Endothelial cell of umbilical vein (primary cell): ENCODE data around the gene DPPA4. TPM values are rescaled to one million over a fixed set of nuclear protein-coding genes. Genes with fewer than 3 reads are reported as not detected.

Experiments used
- BruUV-seq: library from RNA; stranded (reverse); fragments of 400-500 nt; replicated peaks from 2 replicates; lab custom pipeline; 2021; lab: Mats Ljungman, UMichigan
- CTCF ChIA-PET: fragments of 300-600, 350-600 bp; sonication (Branson Sonifier 250); formaldehyde crosslinking; loops from one replicate; lab custom pipeline; 2021; ENCODE audit warnings: antibody characterized with exemption, inconsistent platforms; lab: Charles Lee
- POLR2A ChIA-PET: fragments of 300-600, 350-600 bp; sonication (Branson Sonifier 250); formaldehyde crosslinking; loops from one replicate; lab custom pipeline; 2021; ENCODE audit warnings: antibody characterized with exemption, inconsistent platforms; lab: Charles Lee
- DNase-seq: peaks from one replicate; pipeline ENCODE4 v3.0.0-alpha.2; 2011; ENCODE audit warnings: low read depth, low spot score
- FAIRE-seq: peaks from 2 replicates; lab custom pipeline; 2011; peaks lifted over from hg19 to GRCh38; lab: Jason Lieb, UNC
- H2AFZ ChIP-seq: 2 replicates; pipeline ENCODE4 v1.6.0; 2012; ENCODE audit warnings: low read depth, low read length, control low read depth, inconsistent platforms
- H3K27ac ChIP-seq: 2 replicates; pipeline ENCODE4 v1.5.1; 2011; ENCODE audit warnings: low read depth, mild to moderate bottlenecking, control low read depth, low read length, moderate library complexity; ENCODE audit not compliant: insufficient read depth
- H3K27me3 ChIP-seq, 2 experiments: 2 replicates each; pipeline versions ENCODE4 v1.6.0 to v1.6.1; 2011; ENCODE audit warnings: low read length in 2 of 2, mixed read lengths in 1 of 2; ENCODE audit not compliant: control insufficient read depth in 2 of 2, insufficient read depth in 2 of 2
- H3K36me3 ChIP-seq, 2 experiments: 2 replicates in 1 of 2; 3 replicates in 1 of 2; pipeline ENCODE4 v1.5.1; 2011; ENCODE audit warnings: low read length in 2 of 2, mild to moderate bottlenecking in 1 of 2, moderate library complexity in 1 of 2; ENCODE audit not compliant: control insufficient read depth in 2 of 2, insufficient read depth in 2 of 2; ENCODE audit errors: extremely low read depth in 1 of 2
- H3K4me1 ChIP-seq: 3 replicates; pipeline ENCODE4 v1.5.1; 2011; ENCODE audit warnings: mild to moderate bottlenecking, low read length; ENCODE audit not compliant: control insufficient read depth, insufficient read depth; ENCODE audit errors: extremely low read depth
- H3K4me2 ChIP-seq: 2 replicates; pipeline ENCODE4 v1.6.1; 2011; ENCODE audit warnings: low read length, control low read depth, mixed read lengths; ENCODE audit not compliant: insufficient read depth
- H3K4me3 ChIP-seq, 3 experiments: fragments of 200-600 bp in 1 of 3; sonication (generic), shearing (Covaris generic) in 1 of 3; replicated peaks in 1 of 3; 2 replicates each; pipeline ENCODE4 v1.5.1; 2011 to 2016; ENCODE audit warnings: control low read depth in 3 of 3, low read length in 3 of 3, mild to moderate bottlenecking in 2 of 3, inconsistent platforms in 1 of 3, low read depth in 1 of 3, moderate library complexity in 1 of 3; ENCODE audit not compliant: insufficient read depth in 1 of 3
- H3K79me2 ChIP-seq: 2 replicates; pipeline ENCODE4 v1.6.0; 2012; ENCODE audit warnings: low read length, inconsistent platforms; ENCODE audit not compliant: control insufficient read depth, insufficient read depth
- H3K9ac ChIP-seq: replicated peaks from 2 replicates; pipeline ENCODE3; 2011; ENCODE audit warnings: low read length, control low read depth; ENCODE audit not compliant: insufficient read depth; ENCODE audit errors: extremely low read depth
- H3K9me1 ChIP-seq: replicated peaks from 3 replicates; pipeline ENCODE4 v1.6.0; 2011; ENCODE audit warnings: mild to moderate bottlenecking, low read length; ENCODE audit not compliant: control insufficient read depth, insufficient read depth; ENCODE audit errors: extremely low read depth
- H3K9me3 ChIP-seq: replicated peaks from 2 replicates; pipeline ENCODE4 v1.5.1; 2012; ENCODE audit warnings: low read length, inconsistent platforms; ENCODE audit not compliant: control insufficient read depth, insufficient read depth
- H4K20me1 ChIP-seq: replicated peaks from 2 replicates; pipeline ENCODE3; 2011; ENCODE audit warnings: mild to moderate bottlenecking, low read length; ENCODE audit not compliant: control insufficient read depth, insufficient read depth; ENCODE audit errors: extremely low read depth
- CTCF ChIP-seq, 2 donors: IDR thresholded peaks; 1 replicate in 1 of 2; 2 replicates in 1 of 2; pipeline ENCODE4 v1.5.1; 2011; ENCODE audit warnings: low read length in 2 of 2, mild to moderate bottlenecking in 2 of 2, moderate library complexity in 2 of 2, control low read depth in 1 of 2, inconsistent platforms in 1 of 2, low read depth in 1 of 2; ENCODE audit not compliant: insufficient read depth in 1 of 2; ENCODE audit errors: extremely low read depth in 1 of 2
- EZH2 ChIP-seq: IDR thresholded peaks from 2 replicates; pipeline ENCODE4 v1.6.1; 2012; ENCODE audit warnings: borderline replicate concordance, low read depth, mild to moderate bottlenecking, moderate library complexity, low read length, inconsistent platforms; ENCODE audit not compliant: severe bottlenecking
- FOS ChIP-seq: IDR thresholded peaks from 2 replicates; pipeline ENCODE4 v1.6.1; 2011; ENCODE audit warnings: mild to moderate bottlenecking, low read length, moderate library complexity, borderline replicate concordance; ENCODE audit not compliant: insufficient read depth
- GATA2 ChIP-seq: IDR thresholded peaks from 2 replicates; pipeline ENCODE4 v1.7.0; 2011; ENCODE audit warnings: low read depth, mild to moderate bottlenecking, moderate library complexity, mixed read lengths, low read length; ENCODE audit not compliant: insufficient read length, insufficient read depth
- JUN ChIP-seq: IDR thresholded peaks from 2 replicates; pipeline ENCODE4 v1.6.1; 2011; ENCODE audit warnings: borderline replicate concordance, low read depth; ENCODE audit not compliant: insufficient read length, insufficient read depth
- MAX ChIP-seq: IDR thresholded peaks from 2 replicates; pipeline ENCODE4 v1.6.1; 2011; ENCODE audit not compliant: insufficient read depth, insufficient read length
- MYC ChIP-seq: IDR thresholded peaks from one replicate; pipeline ENCODE4 v1.6.1; 2011; ENCODE audit warnings: mild to moderate bottlenecking, low read depth, low read length
- POLR2A ChIP-seq: IDR thresholded peaks from 2 replicates; pipeline ENCODE4 v1.6.1; 2012; ENCODE audit warnings: low read depth, mild to moderate bottlenecking, control low read depth, low read length
- POLR2AphosphoS5 ChIP-seq: IDR thresholded peaks from 2 replicates; pipeline ENCODE4 v1.6.1; 2012; ENCODE audit warnings: low read depth, mild to moderate bottlenecking, control low read depth, low read length, moderate library complexity; ENCODE audit not compliant: insufficient read depth
- dilution Hi-C: fragments of 300-500 bp; cut with MboI; formaldehyde crosslinking; loops from one replicate; pipeline ENCODE4 v1.15.0; 2019; ENCODE audit warnings: low sequenced_read_pairs; ENCODE audit not compliant: extremely low pct_ligation_motif_present
- intact Hi-C: fragments of 100-400 bp; cut with micrococcal nuclease; formaldehyde crosslinking; loops from one replicate; pipeline ENCODE4 v1.10.0; 2022
- polyA plus RNA-seq, 4 experiments: library from polyadenylated mRNA; depleted of rRNA in 3 of 4; stranded (reverse) in 3 of 4; unstranded in 1 of 4; fragments of >200 nt; gene quantifications; 2 replicates each; pipeline versions ENCODE4 v1.2.1 to v1.2.3, GENCODE V29; 2011 to 2012; ENCODE audit warnings: missing spikeins in 1 of 4
- total RNA-seq: library from RNA; stranded (reverse); gene quantifications from 2 replicates; pipeline ENCODE4 v1.2.3, GENCODE V29; 2021

Gene DPPA4
- total and polyA plus RNA-seq, 2 donors (not counting 3 experiments of a cell fraction or from before 2014, with no cell fraction given) = 0.06 TPM; not detected in 1

- H3K79me2 ChIP-seq = no peaks in the 10 kb centered on the region
- H3K9ac ChIP-seq = no peak overlapping the region
- POLR2A ChIA-PET = no interaction called here
- H4K20me1 ChIP-seq = no peaks in the 10 kb centered on the region
- no peak for FAIRE-seq
- TF ChIP-seq FOS (no peak), GATA2 (no peak), CTCF (IDR thresholded peaks at IDR 0.05; ENCODE audit: extremely low read depth in 1 of 2, insufficient read depth in 1 of 2, low read depth in 1 of 2, low read length in 2 of 2) (no peak), POLR2AphosphoS5 (no peak), EZH2 (no peak), POLR2A (no peak), MAX (no peak), MYC (no peak), JUN (no peak)
- peaks cover 2% of the 10 kb centered on the region for H3K9me3 ChIP-seq
- H3K9me1 ChIP-seq = no peaks in the 10 kb centered on the region
- DNase-seq = no peak
- H3K4me3 ChIP-seq = no peak overlapping the region
- no peak overlapping the region for H2AFZ ChIP-seq
- BruUV-seq = no TSS peak
- no peaks in the 10 kb centered on the region for H3K36me3 ChIP-seq
- no peaks in the 10 kb centered on the region for H3K4me1 ChIP-seq
- no peak overlapping the region for H3K4me2 ChIP-seq
- intact Hi-C loops = no loop called here
- no peak overlapping the region for H3K27ac ChIP-seq
- H3K27me3 ChIP-seq = no peaks in the 10 kb centered on the region
- CTCF ChIA-PET = no interaction called here
- dilution Hi-C loops = no loop called here
Measured at GRCh38 chr3:109372639-109373038, 35.3 kb upstream of the DPPA4 start.
